GM23338 (cell line): ENCODE measurements around the gene RSL1D1. TPM values are rescaled to one million over a fixed set of nuclear protein-coding genes. Genes with fewer than 3 reads are reported as not detected.

Experiments
- ATAC-seq: fragments of 200-7000 bp; cut with Tn5 transposase; 3 replicates; pipeline ENCODE4 v1.9.1; 2020
- DNase-seq: peaks from one replicate; pipeline ENCODE4 v3.0.0-alpha.2; 2015; ENCODE audit warnings: low spot score
- H2AFZ ChIP-seq: fragments of 200-600 bp; sonication (generic); 2 replicates; pipeline ENCODE4 v1.8.0; 2016; ENCODE audit warnings: antibody characterized with exemption, mild to moderate bottlenecking, moderate library complexity
- H3F3A ChIP-seq: fragments of 200-600 bp; sonication (generic); replicated peaks from 2 replicates; pipeline ENCODE4 v1.8.0; 2017; ENCODE audit warnings: antibody characterized with exemption, mixed run types, low read depth
- H3K27ac ChIP-seq: fragments of 200-600 bp; sonication (generic); 2 replicates; pipeline ENCODE4 v1.6.1; 2016; ENCODE audit warnings: low read depth
- H3K27me3 ChIP-seq: fragments of 200-600 bp; sonication (generic); 2 replicates; pipeline ENCODE4 v1.8.0; 2016; ENCODE audit warnings: mild to moderate bottlenecking, mixed run types, moderate library complexity; ENCODE audit not compliant: insufficient read depth
- H3K36me3 ChIP-seq: fragments of 200-600 bp; sonication (generic); 2 replicates; pipeline ENCODE4 v1.8.0; 2016; ENCODE audit warnings: mild to moderate bottlenecking; ENCODE audit not compliant: insufficient read depth
- H3K4me1 ChIP-seq: fragments of 200-600 bp; sonication (generic); 2 replicates; pipeline ENCODE4 v1.8.0; 2016; ENCODE audit warnings: mild to moderate bottlenecking, moderate library complexity; ENCODE audit not compliant: insufficient read depth
- H3K4me2 ChIP-seq: fragments of 200-600 bp; sonication (generic); 2 replicates; pipeline ENCODE4 v1.7.1; 2017; ENCODE audit warnings: mixed run types
- H3K4me3 ChIP-seq: fragments of 200-600 bp; sonication (generic); 2 replicates; pipeline ENCODE4 v1.6.1; 2016; ENCODE audit warnings: mixed run types
- H3K79me2 ChIP-seq: fragments of 200-600 bp; sonication (generic); replicated peaks from 2 replicates; pipeline ENCODE4 v1.8.0; 2017; ENCODE audit warnings: mild to moderate bottlenecking; ENCODE audit not compliant: insufficient read depth
- H3K9me2 ChIP-seq: fragments of 200-600 bp; sonication (generic); 2 replicates; pipeline ENCODE4 v1.8.0; 2017; ENCODE audit not compliant: insufficient read depth
- H4K20me1 ChIP-seq: fragments of 200-600 bp; sonication (generic); replicated peaks from 2 replicates; pipeline ENCODE4 v1.8.0; 2017; ENCODE audit warnings: mild to moderate bottlenecking; ENCODE audit not compliant: insufficient read depth
- H3K27ac Mint-ChIP-seq: 2 replicates; pipeline ENCODE4 v1.8.0; 2020; ENCODE audit warnings: inconsistent platforms, mild to moderate bottlenecking, moderate library complexity, mixed read lengths
- H3K27me3 Mint-ChIP-seq: 3 replicates; pipeline ENCODE4 v1.8.0; 2022; ENCODE audit warnings: low read depth, mild to moderate bottlenecking, moderate library complexity, mixed read lengths, inconsistent platforms; ENCODE audit not compliant: insufficient read depth, poor library complexity
- H3K36me3 Mint-ChIP-seq: 3 replicates; pipeline ENCODE4 v1.8.0; 2021; ENCODE audit warnings: low read depth, mild to moderate bottlenecking, inconsistent platforms, moderate library complexity, mixed read lengths
- H3K4me1 Mint-ChIP-seq: 3 replicates; pipeline ENCODE4 v1.8.0; 2020; ENCODE audit warnings: mild to moderate bottlenecking, inconsistent platforms, mixed read lengths
- H3K4me3 Mint-ChIP-seq: 3 replicates; pipeline ENCODE4 v1.8.0; 2021; ENCODE audit warnings: moderate library complexity, mild to moderate bottlenecking, inconsistent platforms, mixed read lengths
- H3K9me3 Mint-ChIP-seq: 3 replicates; pipeline ENCODE4 v1.8.0; 2020; ENCODE audit warnings: moderate library complexity, mild to moderate bottlenecking, inconsistent platforms, mixed read lengths
- CREB1 ChIP-seq: fragments of 250-450 bp; sonication (Bioruptor Pico); IDR thresholded peaks from 2 replicates; pipeline ENCODE4 v1.5.0; 2020; ENCODE audit warnings: low read depth, mild to moderate bottlenecking, moderate library complexity
- CTCF ChIP-seq, 2 experiments: fragments of 200-600 bp in 1 of 2; sonication (generic) in 1 of 2; conservative IDR thresholded peaks; 2 replicates each; pipeline versions ENCODE4 v1.5.1 to v1.6.1; 2016 to 2017; ENCODE audit warnings: antibody characterized with exemption in 2 of 2, low read depth in 2 of 2, mild to moderate bottlenecking in 2 of 2, moderate library complexity in 1 of 2
- ETS1 ChIP-seq: IDR thresholded peaks from 2 replicates; pipeline ENCODE4 v1.6.1; 2016; ENCODE audit warnings: antibody characterized with exemption
- EZH2 ChIP-seq: fragments of 200-600 bp; sonication (generic); IDR thresholded peaks from one replicate; pipeline ENCODE4 v1.8.0; 2017; ENCODE audit warnings: antibody characterized with exemption, mild to moderate bottlenecking, low read depth; ENCODE audit not compliant: unreplicated experiment
- EZH2phosphoT487 ChIP-seq: fragments of 200-600 bp; sonication (generic); IDR thresholded peaks from one replicate; pipeline ENCODE4 v1.8.1; 2018; ENCODE audit warnings: antibody characterized with exemption; ENCODE audit not compliant: unreplicated experiment
- JUNB ChIP-seq: IDR thresholded peaks from one replicate; pipeline ENCODE4 v1.6.1; 2016; ENCODE audit warnings: antibody characterized with exemption; ENCODE audit not compliant: unreplicated experiment
- NANOG ChIP-seq: IDR thresholded peaks from 2 replicates; pipeline ENCODE4 v1.6.1; 2016; ENCODE audit warnings: antibody characterized with exemption, borderline replicate concordance
- POLR2AphosphoS5 ChIP-seq: IDR thresholded peaks from 2 replicates; pipeline ENCODE4 v1.6.1; 2016; ENCODE audit warnings: antibody characterized with exemption, low read depth
- REST ChIP-seq: IDR thresholded peaks from one replicate; pipeline ENCODE4 v1.6.1; 2018; ENCODE audit warnings: antibody characterized with exemption; ENCODE audit not compliant: unreplicated experiment
- STAT1 ChIP-seq: IDR thresholded peaks from one replicate; pipeline ENCODE4 v1.6.1; 2016; ENCODE audit warnings: antibody characterized with exemption; ENCODE audit not compliant: unreplicated experiment
- ZNF114 ChIP-seq: fragments of 250-450 bp; sonication (Bioruptor Pico); IDR thresholded peaks from 2 replicates; pipeline ENCODE4 v1.5.0; 2020; ENCODE audit warnings: mild to moderate bottlenecking, moderate library complexity
- ZNF331 ChIP-seq: fragments of 250-450 bp; sonication (Bioruptor Pico); IDR thresholded peaks from 2 replicates; pipeline ENCODE4 v1.5.0; 2020; ENCODE audit warnings: low read depth, mild to moderate bottlenecking, moderate library complexity
- ZNF462 ChIP-seq: fragments of 250-450 bp; sonication (Bioruptor Pico); IDR thresholded peaks from 2 replicates; pipeline ENCODE4 v1.5.0; 2020; ENCODE audit warnings: mild to moderate bottlenecking, moderate library complexity
- polyA plus RNA-seq: library from polyadenylated mRNA; unstranded; fragments of >200 nt; fragmentation: Nextera tagmentation; extraction: Ambion mirVana; gene quantifications from 2 replicates; pipeline ENCODE4 v1.2.1, GENCODE V29; 2016
- total RNA-seq: library from RNA; depleted of rRNA; stranded (reverse); fragments of >200 nt; shearing (Covaris generic); gene quantifications from 2 replicates; pipeline ENCODE4 v1.2.3, GENCODE V29; 2014

Gene RSL1D1
- total and polyA plus RNA-seq, 2 experiments from 2014 or later, result 298 to 495 TPM

- no peak for TF ChIP-seq CREB1 (CRISPR knock-in tag)
- no peak for TF ChIP-seq CTCF (conservative IDR thresholded peaks at IDR 0.05; ENCODE audit: low read depth in 2 of 2)
- TF ChIP-seq POLR2AphosphoS5, result no peak
- no peak for TF ChIP-seq NANOG
- TF ChIP-seq STAT1, result no peak
- TF ChIP-seq ZNF331 (CRISPR knock-in tag), result no peak
- no peak for TF ChIP-seq ZNF114
- TF ChIP-seq ETS1, result no peak
- TF ChIP-seq ZNF462 (CRISPR knock-in tag), result no peak
- no peak for TF ChIP-seq EZH2
- TF ChIP-seq EZH2phosphoT487, result no peak
- no peak for TF ChIP-seq JUNB
- TF ChIP-seq REST, result no peak
- Histone ChIP-seq H3K4me3 (no peak overlapping the region), H3K27me3 (no peaks in the 10 kb centered on the region), H4K20me1 (peaks cover 51% of the 10 kb centered on the region), H3K27ac (peak overlapping the region; percentile 74; the same call in 1 of the 2 replicates), H3K9me2 (no peaks in the 10 kb centered on the region), H3K79me2 (peaks cover 100% of the 10 kb centered on the region), H3K36me3 (no peaks in the 10 kb centered on the region), H2AFZ (no peak overlapping the region), H3F3A (0 out of 2 replicates have a peak, but pooled peaks cover 3% of the 10 kb centered on the region), H3K4me1 (peaks cover 6% of the 10 kb centered on the region; the same call in 1 of the 2 replicates), H3K4me2 (no peak overlapping the region)
- Mint-ChIP-seq H3K36me3 (peaks cover 18% of the 10 kb centered on the region), H3K27me3 (no peaks in the 10 kb centered on the region), H3K9me3 (no peaks in the 10 kb centered on the region; the same call in 2 of the 3 replicates), H3K4me1 (peaks cover 21% of the 10 kb centered on the region; the same call in 2 of the 3 replicates), H3K4me3 (no peak overlapping the region; the same call in 2 of the 3 replicates), H3K27ac (peak overlapping the region; percentile 86)
- no peak for ATAC-seq
- DNase-seq, result no peak
Measured at GRCh38 chr16:11791144-11791828, 60.1 kb downstream of the RSL1D1 start.
